Fibroblast of skin of back (primary cell): ENCODE results near the gene C1QL2.

ENCODE experiments used
- DNase-seq: peaks from one replicate; pipeline ENCODE4 v3.0.0-alpha.2; 2013

Gene C1QL2

GRCh38 chr2:119179202-119179601 is 20.7 kb upstream of the C1QL2 start:
- DNase-seq: peak; percentile 46

DNA sequence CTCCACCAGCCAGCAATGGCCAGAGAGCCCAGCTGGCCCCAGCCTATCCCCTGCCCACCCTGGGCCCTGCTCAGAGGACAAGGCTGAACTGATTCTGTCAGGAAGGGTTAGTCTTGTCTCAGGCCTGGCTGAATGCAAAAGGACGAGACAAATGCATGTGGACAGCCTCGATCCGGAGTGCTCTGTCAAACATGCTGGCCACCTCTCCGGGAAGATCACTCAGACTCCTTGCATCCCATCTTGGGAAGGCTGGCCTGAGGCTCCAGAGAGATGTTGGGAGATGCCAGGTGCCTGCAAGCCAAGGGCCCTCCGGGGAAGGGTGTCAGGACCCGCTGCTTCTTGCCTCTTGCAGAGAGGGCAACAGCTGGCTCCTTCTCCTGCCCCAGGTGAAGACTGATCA is 20.2 kb upstream of the C1QL2 start:
- DNase-seq: no peak

DNA sequence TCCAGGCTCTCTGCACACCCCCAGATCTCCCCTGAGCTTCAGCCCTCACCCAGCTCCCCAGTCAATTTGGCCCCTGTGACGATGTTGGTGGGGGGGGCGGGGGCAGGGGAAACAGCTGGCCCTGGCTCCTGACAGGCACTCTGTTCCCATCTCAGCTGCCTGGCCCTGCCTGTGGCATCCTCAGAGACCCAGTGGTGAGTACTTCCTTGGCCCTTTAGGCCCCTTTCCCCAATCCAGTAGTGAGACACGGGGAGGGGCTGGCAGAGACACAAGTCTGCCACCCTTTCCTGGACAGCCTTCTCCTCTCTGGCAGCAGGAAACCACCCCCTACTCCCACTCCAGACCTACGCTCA is 19.3 kb upstream of the C1QL2 start:
- DNase-seq: no peak

DNA sequence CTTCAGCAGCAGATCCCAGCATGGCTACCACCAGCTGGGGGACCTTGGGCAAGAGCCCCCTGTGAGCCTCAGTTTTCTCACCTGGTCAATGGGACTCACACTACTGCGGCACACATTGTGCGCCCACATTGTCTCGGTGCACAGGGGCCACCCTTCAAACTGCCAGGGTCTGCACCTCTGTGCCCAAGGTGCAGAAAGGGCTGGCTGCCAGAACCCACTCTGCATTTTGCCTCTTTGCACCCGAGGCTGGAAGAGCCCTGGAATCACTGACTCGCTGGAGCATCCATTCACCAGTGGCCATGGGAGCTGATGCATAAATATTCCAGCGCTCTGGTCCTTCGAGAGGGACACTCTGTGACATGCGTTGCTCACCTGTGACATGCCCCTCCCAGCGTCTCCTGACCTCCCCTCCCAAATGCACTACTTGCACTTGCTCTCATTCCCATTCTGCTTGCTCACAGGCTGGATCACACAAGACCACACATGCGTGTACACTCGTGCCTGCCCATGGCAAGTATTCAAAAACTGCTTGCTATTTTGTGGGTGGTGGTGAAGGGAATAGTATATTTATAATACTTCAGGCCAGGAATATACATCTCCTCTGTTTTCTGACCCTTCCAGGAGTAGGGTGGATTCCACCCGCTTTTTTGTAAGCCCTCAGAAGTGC is 18.8 kb upstream of the C1QL2 start:
- no peak for DNase-seq

DNA sequence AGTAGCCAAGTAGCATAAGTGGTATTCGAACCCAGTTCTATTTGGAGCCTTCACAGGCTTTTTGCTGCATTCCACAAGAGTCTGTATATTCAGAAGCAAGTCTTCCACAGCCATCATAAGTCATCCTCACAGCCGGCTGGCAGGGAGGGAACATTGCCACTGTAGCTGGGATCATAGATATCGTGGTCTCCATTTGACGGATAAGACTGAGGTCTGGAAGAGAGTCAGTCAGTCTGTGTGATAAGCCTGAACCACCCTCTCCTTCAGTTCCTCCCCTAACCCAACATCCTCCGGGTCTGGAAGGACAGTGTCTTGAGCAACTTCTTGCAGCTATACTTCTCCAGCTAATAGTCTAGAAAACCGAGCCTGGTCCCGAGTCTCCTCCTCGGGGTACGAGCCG is 17.0 kb upstream of the C1QL2 start:
- no peak for DNase-seq

DNA sequence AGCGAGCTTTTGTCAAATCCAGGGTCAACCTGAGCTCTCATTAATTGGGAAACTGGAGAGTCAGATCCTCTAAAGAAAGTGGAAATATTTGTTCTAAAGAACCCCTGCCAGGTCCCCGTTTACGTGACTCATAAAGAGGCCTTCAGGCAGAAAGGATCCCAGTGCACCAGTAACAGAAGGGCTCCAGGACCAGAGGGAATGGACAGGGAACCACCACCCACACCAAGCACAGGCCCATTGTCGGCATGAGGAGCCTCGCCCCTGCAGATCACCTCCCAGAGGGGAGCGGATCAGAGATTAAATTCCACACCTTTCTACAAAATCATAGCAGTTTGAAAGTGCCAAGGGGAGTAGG is 16.4 kb upstream of the C1QL2 start:
- DNase-seq: no peak

DNA sequence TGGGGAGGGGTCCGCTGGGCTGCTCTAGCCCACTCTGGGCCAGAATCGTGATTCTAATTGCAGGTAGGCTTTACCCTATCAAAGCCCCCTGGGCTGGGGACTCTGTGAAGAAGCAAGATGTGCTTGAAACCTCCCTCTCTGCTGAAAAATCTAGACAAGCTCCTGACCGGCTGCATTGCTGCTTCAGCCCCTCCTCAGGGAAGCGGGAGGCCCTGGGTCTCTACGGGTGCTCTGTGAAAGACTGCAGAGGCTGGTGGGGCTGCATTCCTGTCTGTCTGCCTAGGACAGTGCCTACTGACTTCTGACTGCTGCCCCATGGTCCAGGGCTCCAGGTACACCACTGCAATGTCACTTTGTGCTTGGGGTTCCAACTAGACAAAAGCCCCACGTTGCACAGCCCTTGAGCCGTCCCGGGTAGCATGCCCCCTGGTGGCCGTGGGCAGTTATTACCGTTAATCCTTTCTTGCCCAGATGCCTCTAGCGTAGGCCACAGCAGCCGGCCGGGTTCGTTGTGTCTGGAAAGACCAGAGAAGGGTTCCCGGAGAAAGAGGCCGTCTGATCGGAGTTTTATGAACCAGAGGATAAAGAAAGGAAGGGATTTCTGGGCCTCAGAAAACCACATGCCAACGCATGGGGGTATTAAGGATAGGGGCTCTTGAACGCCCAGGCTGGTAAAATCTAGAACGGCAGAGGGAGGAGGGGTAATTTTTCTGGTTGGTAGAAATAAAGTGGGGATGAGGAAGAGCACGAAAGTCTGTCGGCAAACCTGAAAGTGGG is 15.9 kb upstream of the C1QL2 start:
- DNase-seq: peak; percentile 25

DNA sequence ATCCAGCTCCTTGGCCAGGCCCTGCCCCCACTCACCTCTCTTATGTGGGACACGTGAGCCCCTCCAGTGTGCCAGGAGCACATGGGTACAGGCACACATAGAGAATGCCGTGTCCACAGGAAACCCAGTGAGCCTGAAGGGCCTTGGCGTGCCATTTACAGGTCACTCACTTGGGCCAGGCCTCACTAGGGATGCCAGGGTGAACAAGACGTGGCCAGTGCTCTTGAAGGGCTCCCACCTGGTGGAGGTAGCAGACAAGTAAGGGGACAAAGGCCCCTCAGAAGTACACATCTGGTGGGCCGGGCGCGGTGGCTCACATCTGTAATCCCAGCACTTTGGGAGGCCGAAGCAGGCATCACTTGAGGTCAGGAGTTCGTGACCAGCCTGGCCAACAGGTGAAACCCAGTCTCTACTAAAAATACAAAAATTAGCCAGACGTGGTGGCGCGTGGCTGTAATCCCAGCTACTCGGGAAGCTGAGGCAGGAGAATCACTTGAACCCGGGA is 15.1 kb upstream of the C1QL2 start:
- DNase-seq: no peak

GRCh38 chr2:119170504-119170903 is 12.0 kb upstream of the C1QL2 start:
- DNase-seq: no peak

GRCh38 chr2:119169717-119170116 is 11.2 kb upstream of the C1QL2 start:
- no peak for DNase-seq

- DNase-seq: no peak
Observed at GRCh38 chr2:119160361-119160990, 1.9 kb upstream of the C1QL2 start.

GRCh38 chr2:119157850-119158511 is 570 bp downstream of the C1QL2 start:
- no peak for DNase-seq

- no peak for DNase-seq
Observed at GRCh38 chr2:119156891-119157773, 1.4 kb downstream of the C1QL2 start.

DNA sequence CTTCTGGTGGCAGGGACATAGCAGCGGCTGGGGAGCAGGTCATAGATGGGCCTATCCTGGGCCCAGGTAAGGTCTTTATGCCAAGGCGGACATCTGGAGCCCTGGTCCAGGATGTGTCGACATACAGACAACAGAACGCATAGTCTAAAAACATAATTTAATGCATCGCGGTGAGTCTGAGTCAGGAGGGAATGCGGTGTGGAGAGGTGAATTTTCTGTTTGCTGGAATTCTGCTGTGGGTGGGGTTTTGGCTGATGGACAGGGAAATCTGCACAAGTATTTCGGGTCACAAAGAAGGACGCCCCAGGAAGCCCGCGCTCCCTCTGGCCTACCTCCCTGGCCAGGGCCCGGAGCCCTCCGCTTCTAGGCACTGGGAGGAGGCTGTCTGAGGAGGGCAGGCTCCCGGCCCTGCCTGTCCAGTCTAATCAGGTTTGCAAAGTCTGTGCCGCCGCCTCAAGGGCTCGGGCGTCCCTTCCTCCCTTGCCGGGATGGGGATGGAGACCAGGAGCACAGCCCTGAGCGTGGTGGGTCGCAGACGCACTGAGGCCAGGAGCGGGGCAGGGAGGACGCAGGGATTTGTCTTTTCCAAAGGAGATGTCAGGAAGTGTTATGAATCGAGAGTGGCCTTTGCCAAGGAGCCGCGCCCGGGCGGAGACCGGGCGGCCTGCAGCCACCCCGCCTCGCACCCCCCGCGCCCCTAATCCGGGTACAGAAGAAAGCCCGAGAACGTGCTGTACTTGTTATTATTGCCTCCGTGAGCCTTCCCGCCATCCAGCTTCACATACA is 2.3 kb downstream of the C1QL2 start:
- DNase-seq: no peak

DNA sequence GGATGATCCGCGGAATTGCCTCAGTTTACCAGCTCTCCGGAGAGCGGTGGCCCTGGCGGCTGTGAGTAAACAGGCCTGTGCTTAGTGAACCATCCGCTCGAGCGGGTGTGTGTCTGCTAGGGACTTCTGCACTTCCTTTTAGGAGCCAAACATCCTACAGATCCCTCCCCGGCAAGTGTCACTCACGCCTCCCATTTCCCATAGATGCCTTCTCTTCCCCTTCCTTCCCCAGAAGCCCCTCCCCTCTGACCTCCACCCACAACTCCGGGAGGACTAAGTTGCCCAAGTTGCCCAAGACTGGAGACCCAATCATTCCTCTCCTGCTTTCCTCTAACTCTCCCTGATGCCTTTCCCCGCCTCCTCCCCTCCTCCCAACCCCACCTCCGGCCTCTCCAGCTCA is 2.9 kb downstream of the C1QL2 start:
- DNase-seq: no peak

DNA sequence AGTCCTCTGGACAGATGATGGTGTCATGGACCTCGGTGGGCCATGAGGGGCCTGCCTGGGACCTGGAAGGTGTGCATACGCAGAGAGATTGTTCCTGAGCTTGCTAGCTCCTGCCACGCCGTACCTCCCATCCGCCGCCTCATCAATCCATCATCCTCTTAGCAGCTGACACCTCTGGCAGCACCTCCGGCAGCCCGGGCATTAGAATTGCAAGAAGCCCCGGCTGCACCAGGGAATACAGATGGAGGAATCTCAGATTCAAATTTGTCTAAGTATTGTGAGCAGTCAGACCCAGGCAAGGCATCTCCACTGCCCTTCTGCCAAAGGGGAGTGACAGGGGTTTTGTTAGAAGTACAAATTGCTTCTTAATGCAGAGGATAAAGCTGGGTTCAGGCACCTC is 4.5 kb downstream of the C1QL2 start:
- no peak for DNase-seq

DNA sequence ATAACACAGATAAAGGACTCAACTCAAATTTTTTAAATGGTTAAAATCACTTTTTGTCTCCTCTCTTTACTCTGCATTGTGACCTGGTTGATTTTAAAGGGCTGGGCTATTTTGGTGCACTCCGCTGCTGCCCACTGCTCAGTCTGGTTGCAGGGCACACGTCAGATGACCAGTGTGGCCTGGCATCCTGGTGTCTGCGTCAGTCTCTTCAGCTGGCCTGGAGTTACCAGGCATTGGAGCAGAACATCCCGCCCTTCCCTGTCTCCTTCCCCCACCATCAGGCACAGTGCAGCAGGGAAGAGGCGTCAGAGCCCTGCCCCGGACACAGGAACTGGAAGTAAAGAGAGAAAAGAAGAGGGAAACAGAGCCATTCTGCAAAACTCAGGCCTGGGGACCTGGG is 8.9 kb downstream of the C1QL2 start:
- DNase-seq: no peak

- no peak for DNase-seq
Observed at GRCh38 chr2:119147776-119148715, 10.5 kb downstream of the C1QL2 start.

DNA sequence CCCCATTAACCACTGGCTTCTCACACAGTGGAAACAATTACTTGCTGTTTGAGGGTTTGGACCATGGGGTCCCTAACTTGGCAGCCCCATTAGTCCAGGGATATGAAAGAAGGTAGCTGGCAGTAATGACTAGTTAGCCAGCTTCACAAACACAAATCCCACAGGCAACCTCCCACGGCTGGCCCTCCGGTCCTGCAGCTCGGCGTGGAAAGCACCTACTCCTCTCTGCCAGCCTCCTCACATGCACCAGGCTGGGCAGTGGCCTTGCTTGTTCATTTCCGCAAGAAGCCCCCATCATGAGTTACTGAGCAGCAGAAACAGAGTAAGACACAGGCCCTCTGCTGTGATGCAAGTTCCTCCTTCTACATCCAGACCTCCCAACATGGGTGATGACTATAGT is 13.7 kb downstream of the C1QL2 start:
- DNase-seq: no peak

- DNase-seq: no peak
Observed at GRCh38 chr2:119142824-119143223, 15.7 kb downstream of the C1QL2 start.
